HepG2 (cell line): ENCODE results near the gene MAML1. TPM values are rescaled to one million over a fixed set of nuclear protein-coding genes. Genes with fewer than 3 reads are reported as not detected.

Source experiments
- ATAC-seq: fragments of 200-7000 bp; cut with Tn5 transposase; 3 replicates; pipeline ENCODE4 v1.9.1; 2020; ENCODE audit warnings: mild to moderate bottlenecking, moderate library complexity
- BruUV-seq: library from RNA; stranded (reverse); fragments of 400-500 nt; replicated peaks from 2 replicates; lab custom pipeline; 2021; lab: Mats Ljungman, UMichigan
- CTCF ChIA-PET: fragments of 300-600 bp; formaldehyde crosslinking; extraction: SDS; loops from one replicate; lab custom pipeline; 2021; ENCODE audit warnings: low total read pairs, inconsistent platforms, low intra/inter-chr PET ratio; lab: Yijun Ruan, JAX
- POLR2A ChIA-PET: fragments of 350-600 bp; sonication (Branson Sonifier 250); formaldehyde crosslinking; loops from one replicate; lab custom pipeline; 2020; ENCODE audit warnings: antibody characterized with exemption, inconsistent platforms; lab: Yijun Ruan, JAX
- DNase-seq: peaks from one replicate; pipeline ENCODE4 v3.0.0-alpha.2; 2015; ENCODE audit warnings: low spot score
- FAIRE-seq: peaks from 3 replicates; lab custom pipeline; 2011; peaks lifted over from hg19 to GRCh38; lab: Jason Lieb, UNC
- H2AFZ ChIP-seq: one replicate; pipeline ENCODE4 v1.6.1; 2011; ENCODE audit warnings: low read length, inconsistent platforms
- H3K27ac ChIP-seq: fragments of 300-600 bp; 3 replicates; pipeline ENCODE4 v1.8.0; 2011; ENCODE audit warnings: mixed run types, mild to moderate bottlenecking, mixed read lengths, low read length, inconsistent platforms; ENCODE audit not compliant: insufficient read depth; ENCODE audit errors: extremely low read length
- H3K27me3 ChIP-seq, 2 experiments: fragments of 200-600 bp in 1 of 2; 2 replicates in 1 of 2; 3 replicates in 1 of 2; pipeline versions ENCODE4 v1.6.0 to v1.8.0; 2011; ENCODE audit warnings: low read length in 2 of 2, mild to moderate bottlenecking in 2 of 2, moderate library complexity in 2 of 2, inconsistent platforms in 1 of 2; ENCODE audit not compliant: insufficient read depth in 2 of 2, control insufficient read depth in 1 of 2
- H3K36me3 ChIP-seq, 2 experiments: fragments of 200-600 bp in 1 of 2; replicated peaks in 1 of 2; 2 replicates in 1 of 2; 3 replicates in 1 of 2; pipeline versions ENCODE4 v1.5.1 to v1.8.0; 2011; ENCODE audit warnings: low read length in 2 of 2, inconsistent platforms in 1 of 2; ENCODE audit not compliant: insufficient read depth in 2 of 2, control insufficient read depth in 1 of 2
- H3K4me1 ChIP-seq: 2 replicates; pipeline ENCODE4 v1.5.1; 2012; ENCODE audit warnings: low read length, inconsistent platforms; ENCODE audit not compliant: insufficient read depth
- H3K4me2 ChIP-seq: 2 replicates; pipeline ENCODE4 v1.6.0; 2011; ENCODE audit warnings: low read depth, low read length, inconsistent platforms
- H3K4me3 ChIP-seq, 3 experiments: fragments of 200-600 bp in 1 of 3; sonication (generic), shearing (Covaris generic) in 1 of 3; replicated peaks in 1 of 3; 2 replicates each; pipeline ENCODE4 v1.5.1; 2011 to 2016; ENCODE audit warnings: low read length in 3 of 3, inconsistent platforms in 2 of 3, low read depth in 2 of 3, mild to moderate bottlenecking in 2 of 3, control low read depth in 1 of 3, mixed read lengths in 1 of 3; ENCODE audit not compliant: insufficient read depth in 1 of 3
- H3K79me2 ChIP-seq: one replicate; pipeline ENCODE4 v1.6.1; 2011; ENCODE audit warnings: low read length, inconsistent platforms; ENCODE audit not compliant: insufficient read depth
- H3K9ac ChIP-seq: 2 replicates; pipeline ENCODE4 v1.6.0; 2011; ENCODE audit warnings: mild to moderate bottlenecking, low read depth, low read length, inconsistent platforms; ENCODE audit not compliant: insufficient read depth
- H3K9me3 ChIP-seq: 2 replicates; pipeline ENCODE4 v1.5.1; 2012; ENCODE audit warnings: mild to moderate bottlenecking, low read length
- H4K20me1 ChIP-seq: 2 replicates; pipeline ENCODE4 v1.6.0; 2011; ENCODE audit warnings: inconsistent platforms, mild to moderate bottlenecking, low read length, moderate library complexity; ENCODE audit not compliant: insufficient read depth
- ARID4A ChIP-seq: sonication (generic); formaldehyde crosslinking; IDR thresholded peaks from 2 replicates; pipeline ENCODE4 v1.5.0; 2020; ENCODE audit warnings: mild to moderate bottlenecking, missing genetic modification reagents, borderline replicate concordance
- E2F5 ChIP-seq: sonication (generic); formaldehyde crosslinking; conservative IDR thresholded peaks from 2 replicates; pipeline ENCODE4 v1.4.0; 2020; ENCODE audit warnings: missing genetic modification reagents
- GMEB1 ChIP-seq: sonication (generic); formaldehyde crosslinking; IDR thresholded peaks from 2 replicates; pipeline ENCODE4 v1.5.1; 2020; ENCODE audit warnings: missing genetic modification reagents, mild to moderate bottlenecking, borderline replicate concordance
- MIER2 ChIP-seq: IDR thresholded peaks from 2 replicates; pipeline ENCODE4 v1.6.1; 2016; ENCODE audit warnings: missing biosample characterization, missing genetic modification reagents
- MIER3 ChIP-seq: IDR thresholded peaks from 2 replicates; pipeline ENCODE4 v1.6.1; 2016; ENCODE audit warnings: missing compliant biosample characterization, borderline replicate concordance
- NAIF1 ChIP-seq: sonication (generic); formaldehyde crosslinking; IDR thresholded peaks from 2 replicates; pipeline ENCODE4 v1.5.0; 2020; ENCODE audit warnings: mild to moderate bottlenecking, missing genetic modification reagents, borderline replicate concordance
- NFE2L2 ChIP-seq: fragments of 150-350 bp; IDR thresholded peaks from 2 replicates; pipeline ENCODE4 v1.6.1; 2014; ENCODE audit warnings: low read length
- RELA ChIP-seq: sonication (generic); formaldehyde crosslinking; IDR thresholded peaks from 2 replicates; pipeline ENCODE4 v1.4.0; 2020; ENCODE audit warnings: missing genetic modification reagents
- RFXAP ChIP-seq: sonication (generic); formaldehyde crosslinking; IDR thresholded peaks from 2 replicates; pipeline ENCODE4 v1.4.0; 2020; ENCODE audit warnings: missing genetic modification reagents, borderline replicate concordance
- SIN3A ChIP-seq: IDR thresholded peaks from 2 replicates; pipeline ENCODE4 v1.6.1; 2011; ENCODE audit warnings: low read depth, mild to moderate bottlenecking, control low read depth, low read length, borderline replicate concordance
- SIX1 ChIP-seq: sonication (generic); formaldehyde crosslinking; IDR thresholded peaks from 2 replicates; pipeline ENCODE4 v1.4.0; 2020; ENCODE audit warnings: missing genetic modification reagents, borderline replicate concordance
- TBX2 ChIP-seq: sonication (generic); formaldehyde crosslinking; IDR thresholded peaks from 2 replicates; pipeline ENCODE4 v1.5.0; 2020; ENCODE audit warnings: missing genetic modification reagents, mild to moderate bottlenecking, borderline replicate concordance
- U2AF2 ChIP-seq: fragments of 200-400 bp; formaldehyde crosslinking; IDR thresholded peaks from 2 replicates; pipeline ENCODE4 v1.6.1; 2017; ENCODE audit warnings: low read depth, mild to moderate bottlenecking, low read length
- ZC3H4 ChIP-seq: sonication (generic); formaldehyde crosslinking; IDR thresholded peaks from 2 replicates; pipeline ENCODE4 v1.4.0; 2020; ENCODE audit warnings: missing genetic modification reagents, borderline replicate concordance
- ZNF468 ChIP-seq: sonication (generic); formaldehyde crosslinking; IDR thresholded peaks from 2 replicates; pipeline ENCODE4 v1.8.0; 2022; ENCODE audit warnings: mild to moderate bottlenecking, moderate library complexity, missing genetic modification reagents
- ZNF557 ChIP-seq: sonication (generic); formaldehyde crosslinking; IDR thresholded peaks from 2 replicates; pipeline ENCODE4 v1.4.0; 2020; ENCODE audit warnings: missing genetic modification reagents
- ZNF772 ChIP-seq: sonication (generic); formaldehyde crosslinking; IDR thresholded peaks from 2 replicates; pipeline ENCODE4 v1.5.0; 2020; ENCODE audit warnings: mild to moderate bottlenecking, missing genetic modification reagents
- WGBS: methylation state at CpG from one replicate; pipeline ENCODE4 v1.1.6; 2017; ENCODE audit warnings: low lambda C conversion rate; 5-methylcytosine and 5-hydroxymethylcytosine counted together
- in situ Hi-C: cut with HindIII; loops from 2 replicates; pipeline ENCODE4 v1.10.0; 2017; ENCODE audit warnings: low pct_unique_long_range_greater_than_20kb; ENCODE audit not compliant: extremely low pct_ligation_motif_present
- intact Hi-C: fragments of 100-400 bp; cut with micrococcal nuclease; formaldehyde crosslinking; loops from one replicate; pipeline ENCODE4 v1.10.0; 2022; ENCODE audit not compliant: unreplicated experiment
- polyA plus RNA-seq, 8 experiments: library from polyadenylated mRNA; depleted of rRNA in 3 of 8; stranded (reverse) in 7 of 8; unstranded in 1 of 8; fragments of >200 nt; fragmentation: Illumina TruSeq in 4 of 8; extraction: Trizol in 4 of 8; gene quantifications; 2 replicates each; pipeline versions ENCODE4 v1.2.1 to v1.2.3, GENCODE V29; 2011 to 2016; ENCODE audit warnings: low read depth in 4 of 8, missing spikeins in 1 of 8, mixed read lengths in 1 of 8; ENCODE audit not compliant: insufficient read depth in 1 of 8
- total RNA-seq, 5 experiments: library from RNA; depleted of rRNA; stranded (reverse); fragments of >200 nt; fragmentation: Illumina TruSeq; extraction: Trizol; gene quantifications; 2 replicates each; pipeline ENCODE4 v1.2.3, GENCODE V29; 2016; ENCODE audit warnings: low read depth in 1 of 5

The MAML1 gene
- total and polyA plus RNA-seq, 2 of the 13 experiments (the other 11 are each of a cell fraction or from before 2014, with no cell fraction given): 10.0 to 10.8 TPM

DNA sequence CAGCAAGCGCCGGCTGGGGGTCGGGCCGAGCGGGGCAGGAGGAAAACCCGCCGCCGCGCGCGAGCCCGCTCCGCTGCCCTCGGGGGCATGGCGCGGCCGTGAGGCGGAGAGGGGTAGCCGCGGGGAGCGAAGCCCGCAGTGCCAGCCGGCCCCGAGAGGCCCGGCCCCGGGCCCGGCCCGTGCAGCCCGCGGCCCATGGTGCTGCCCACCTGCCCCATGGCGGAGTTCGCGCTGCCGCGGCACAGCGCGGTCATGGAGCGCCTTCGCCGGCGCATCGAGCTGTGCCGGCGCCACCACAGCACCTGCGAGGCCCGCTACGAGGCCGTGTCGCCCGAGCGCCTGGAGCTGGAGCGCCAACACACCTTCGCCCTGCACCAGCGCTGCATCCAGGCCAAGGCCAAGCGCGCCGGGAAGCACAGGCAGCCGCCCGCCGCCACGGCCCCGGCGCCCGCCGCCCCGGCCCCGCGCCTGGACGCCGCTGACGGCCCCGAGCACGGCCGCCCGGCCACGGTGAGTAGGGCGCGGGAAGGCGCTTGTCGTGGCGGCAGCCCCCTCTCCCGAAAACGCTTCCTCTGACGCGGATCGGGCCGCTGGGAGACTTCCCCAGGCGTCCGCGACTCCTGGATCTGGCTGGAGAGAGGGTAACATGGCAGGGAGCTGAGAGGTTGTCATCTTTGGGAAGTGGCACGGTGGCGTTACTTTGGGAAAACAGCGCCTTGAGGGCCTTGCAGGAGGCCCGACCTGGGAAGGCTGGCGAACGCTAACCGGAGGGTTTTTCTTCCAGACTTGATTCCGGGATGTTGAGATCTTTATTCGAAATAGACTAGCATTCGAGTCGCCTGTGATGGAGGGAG is 523 bp downstream of the MAML1 start:
- WGBS: 2% methylated on average over 15 of the region's 101 CpGs
- intact Hi-C loops (no loop called here), in situ Hi-C loops (no loop called here)
- Histone ChIP-seq H3K27ac (peak overlapping the region; percentile 88), H4K20me1 (peaks cover 24% of the 10 kb centered on the region), H3K4me3 (peak overlapping the region; percentile 93 to 98 (median 96)), H3K9me3 (no peaks in the 10 kb centered on the region), H3K4me1 (peaks cover 55% of the 10 kb centered on the region), H3K79me2 (peaks cover 51% of the 10 kb centered on the region), H3K36me3 (peaks cover 2 to 24% of the 10 kb centered on the region in 2 experiments), H3K4me2 (peak overlapping the region; percentile 73), H2AFZ (no peak overlapping the region), H3K9ac (peak overlapping the region; percentile 97), H3K27me3 (no peaks in the 10 kb centered on the region)
- ChIA-PET POLR2A (interaction anchor here (0.6 to 3.5 kb wide), 17 partner anchors 10 to 181 kb away, joined by 3 to 37 read pairs (median 4); partner anchors contain the start of genes CANX, CBY3 and HNRNPH1), CTCF (no interaction called here)
- ATAC-seq (peak; percentile 53), FAIRE-seq (no peak), DNase-seq (no peak)
- BruUV-seq: no TSS peak
- TF ChIP-seq MIER2 (no peak), MIER3 (CRISPR knock-in tag) (no peak), ZNF468 (CRISPR knock-in tag) (0 out of 2 replicates have a peak, but pooled peaks have one; percentile 54), RFXAP (no peak), ZNF772 (CRISPR knock-in tag) (no peak), ZNF557 (CRISPR knock-in tag) (no peak), ZC3H4 (CRISPR knock-in tag) (no peak), U2AF2 (no peak), E2F5 (CRISPR knock-in tag) (no peak), RELA (CRISPR knock-in tag) (no peak), SIX1 (CRISPR knock-in tag) (no peak), TBX2 (no peak), SIN3A (0 out of 2 replicates have a peak, but pooled peaks have one; percentile 58), NAIF1 (CRISPR knock-in tag) (no peak), GMEB1 (CRISPR knock-in tag) (no peak; the same call in 1 of the 2 replicates), NFE2L2 (no peak), ARID4A (CRISPR knock-in tag) (peak; percentile 10)
